Loucy (cell line): Measurements from ENCODE around the gene TRDMT1.

Experiments used
- CTCF ChIP-seq: fragments of 200-600 bp; sonication (generic); conservative IDR thresholded peaks from 2 replicates; pipeline ENCODE4 v1.5.1; 2014; ENCODE audit warnings: mild to moderate bottlenecking, antibody characterized with exemption, low read length
- EZH2phosphoT487 ChIP-seq: fragments of 200-600 bp; IDR thresholded peaks from 2 replicates; pipeline ENCODE4 v1.6.1; 2018; ENCODE audit warnings: antibody characterized with exemption, mild to moderate bottlenecking, moderate library complexity, borderline replicate concordance

- TF ChIP-seq CTCF: no peak
- no peak for TF ChIP-seq EZH2phosphoT487
Measured at GRCh38 chr10:17116193-17116592, 85.3 kb downstream of the TRDMT1 start.
